NT2/D1 (cell line): Measurements from ENCODE around the gene PDIA6.

Experiments
- DNase-seq: peaks from one replicate; pipeline ENCODE4 v3.0.0-alpha.2; 2011; ENCODE audit warnings: low read depth, low spot score
- H3K27me3 ChIP-seq: 2 replicates; pipeline ENCODE4 v1.6.0; 2011; ENCODE audit warnings: mild to moderate bottlenecking; ENCODE audit not compliant: insufficient read length, insufficient read depth
- H3K36me3 ChIP-seq: 2 replicates; pipeline ENCODE4 v1.6.1; 2011; ENCODE audit warnings: mild to moderate bottlenecking, low read length, mixed read lengths; ENCODE audit not compliant: insufficient read depth, insufficient read length
- H3K4me1 ChIP-seq: 2 replicates; pipeline ENCODE4 v1.5.1; 2011; ENCODE audit not compliant: insufficient read depth, insufficient read length
- H3K4me3 ChIP-seq: 2 replicates; pipeline ENCODE4 v1.5.1; 2011; ENCODE audit warnings: low read depth; ENCODE audit not compliant: insufficient read length
- H3K9ac ChIP-seq: 2 replicates; pipeline ENCODE4 v1.6.0; 2011; ENCODE audit warnings: low read depth; ENCODE audit not compliant: insufficient read length
- H3K9me3 ChIP-seq: 2 replicates; pipeline ENCODE4 v1.5.1; 2011; ENCODE audit warnings: mild to moderate bottlenecking, low read length; ENCODE audit not compliant: insufficient read depth
- SUZ12 ChIP-seq: IDR thresholded peaks from 2 replicates; pipeline ENCODE4 v1.6.1; 2011; ENCODE audit not compliant: insufficient read length, insufficient read depth; ENCODE audit errors: extremely low read depth
- YY1 ChIP-seq: IDR thresholded peaks from 2 replicates; pipeline ENCODE4 v1.6.1; 2011; ENCODE audit not compliant: insufficient read length, insufficient read depth
- ZNF274 ChIP-seq: IDR thresholded peaks from 2 replicates; pipeline ENCODE4 v1.6.1; 2011; ENCODE audit warnings: mild to moderate bottlenecking, low read depth, low read length

Gene PDIA6

GRCh38 chr2:10812362-10813162 is at the start of gene PDIA6:
PDIA6 (minus strand) TSS chr2:10812785; CDS start chr2:10812696, 89 bp downstream.
- no peaks in the 10 kb centered on the region for H3K9me3 ChIP-seq
- TF ChIP-seq ZNF274 (no peak), SUZ12 (no peak), YY1 (no peak)
- peaks cover 12% of the 10 kb centered on the region for H3K36me3 ChIP-seq
- H3K4me1 ChIP-seq: peaks cover 5% of the 10 kb centered on the region
- peak within 1 kb of the TSS; percentile 68 for H3K9ac ChIP-seq
- H3K4me3 ChIP-seq: peak within 1 kb of the TSS; percentile 61
- H3K27me3 ChIP-seq: peaks cover 2% of the 10 kb centered on the region
- DNase-seq: peak; percentile 95

GRCh38 chr2:10862330-10862729 is 49.7 kb upstream of the PDIA6 start:
- H3K9me3 ChIP-seq: no peaks in the 10 kb centered on the region
- H3K4me1 ChIP-seq: peaks cover 2% of the 10 kb centered on the region
- H3K36me3 ChIP-seq: no peaks in the 10 kb centered on the region
- no peak for DNase-seq
- H3K27me3 ChIP-seq: no peaks in the 10 kb centered on the region
- H3K4me3 ChIP-seq: no peak overlapping the region
- H3K9ac ChIP-seq: no peak overlapping the region
- TF ChIP-seq SUZ12 (no peak), YY1 (no peak), ZNF274 (no peak)

GRCh38 chr2:10861765-10862164 is 49.2 kb upstream of the PDIA6 start:
- H3K9me3 ChIP-seq: no peaks in the 10 kb centered on the region
- no peaks in the 10 kb centered on the region for H3K36me3 ChIP-seq
- TF ChIP-seq SUZ12 (no peak), YY1 (no peak), ZNF274 (no peak)
- no peaks in the 10 kb centered on the region for H3K27me3 ChIP-seq
- H3K4me1 ChIP-seq: peaks cover 2% of the 10 kb centered on the region
- DNase-seq: no peak
- H3K4me3 ChIP-seq: no peak overlapping the region
- H3K9ac ChIP-seq: no peak overlapping the region

GRCh38 chr2:10860814-10861325 is 48.3 kb upstream of the PDIA6 start:
- no peak overlapping the region for H3K4me3 ChIP-seq
- peaks cover 2% of the 10 kb centered on the region for H3K4me1 ChIP-seq
- H3K36me3 ChIP-seq: no peaks in the 10 kb centered on the region
- H3K27me3 ChIP-seq: no peaks in the 10 kb centered on the region
- no peak for TF ChIP-seq SUZ12
- TF ChIP-seq YY1: no peak
- no peak for TF ChIP-seq ZNF274
- H3K9ac ChIP-seq: no peak overlapping the region
- H3K9me3 ChIP-seq: no peaks in the 10 kb centered on the region
- DNase-seq: no peak

GRCh38 chr2:10860081-10860813 is 47.7 kb upstream of the PDIA6 start:
- H3K27me3 ChIP-seq: no peaks in the 10 kb centered on the region
- TF ChIP-seq ZNF274 (no peak), YY1 (no peak), SUZ12 (no peak)
- no peak overlapping the region for H3K4me3 ChIP-seq
- no peak overlapping the region for H3K9ac ChIP-seq
- DNase-seq: no peak
- H3K36me3 ChIP-seq: no peaks in the 10 kb centered on the region
- peaks cover 2% of the 10 kb centered on the region for H3K4me1 ChIP-seq
- no peaks in the 10 kb centered on the region for H3K9me3 ChIP-seq

- Histone ChIP-seq H3K4me3 (no peak overlapping the region), H3K36me3 (no peaks in the 10 kb centered on the region), H3K9ac (no peak overlapping the region), H3K9me3 (no peaks in the 10 kb centered on the region), H3K4me1 (peaks cover 2% of the 10 kb centered on the region), H3K27me3 (no peaks in the 10 kb centered on the region)
- DNase-seq: no peak
- no peak for TF ChIP-seq ZNF274
- no peak for TF ChIP-seq YY1
- TF ChIP-seq SUZ12: no peak
These were observed 46.7 kb upstream of the PDIA6 start for GRCh38 chr2:10859278-10859677.

- H3K4me1 ChIP-seq: peaks cover 4% of the 10 kb centered on the region
- TF ChIP-seq SUZ12 (no peak), YY1 (no peak), ZNF274 (no peak)
- no peak for DNase-seq
- no peak overlapping the region for H3K4me3 ChIP-seq
- no peaks in the 10 kb centered on the region for H3K27me3 ChIP-seq
- no peaks in the 10 kb centered on the region for H3K36me3 ChIP-seq
- H3K9ac ChIP-seq: no peak overlapping the region
- no peaks in the 10 kb centered on the region; the same call in 1 of the 2 replicates for H3K9me3 ChIP-seq
These were observed 36.0 kb upstream of the PDIA6 start for GRCh38 chr2:10848541-10848940.
